GM12891 (cell line): ENCODE data around the gene WDHD1.
"Not testable (repeated sequence)": the region's sequence is repeated elsewhere in the genome, so short reads cannot be mapped to it uniquely, and the experiment has no call there.

ENCODE experiments used
- DNase-seq: peaks from one replicate; pipeline ENCODE4 v3.0.0; 2011; ENCODE audit warnings: low spot score; ENCODE audit not compliant: insufficient read length
- FAIRE-seq: peaks from 2 replicates; lab custom pipeline; 2011; peaks lifted over from hg19 to GRCh38; lab: Jason Lieb, UNC
- PAX5 ChIP-seq: IDR thresholded peaks from 2 replicates; pipeline ENCODE4 v1.6.1; 2011; ENCODE audit warnings: low read length, moderate library complexity, mild to moderate bottlenecking; ENCODE audit not compliant: insufficient read depth, severe bottlenecking
- POLR2A ChIP-seq: IDR thresholded peaks from 2 replicates; pipeline ENCODE4 v1.6.1; 2011; ENCODE audit warnings: low read depth, low read length, control low read depth
- POLR2AphosphoS5 ChIP-seq: IDR thresholded peaks from 2 replicates; pipeline ENCODE4 v1.6.1; 2011; ENCODE audit warnings: low read depth, low read length, control low read depth
- POU2F2 ChIP-seq: IDR thresholded peaks from 2 replicates; pipeline ENCODE4 v1.6.1; 2011; ENCODE audit warnings: low read depth, mild to moderate bottlenecking, control low read depth, low read length, moderate library complexity
- SPI1 ChIP-seq: IDR thresholded peaks from 2 replicates; pipeline ENCODE4 v1.6.1; 2011; ENCODE audit warnings: low read depth, low read length, control low read depth
- TAF1 ChIP-seq: IDR thresholded peaks from 2 replicates; pipeline ENCODE4 v1.6.1; 2011; ENCODE audit warnings: low read depth, low read length, control low read depth

Gene WDHD1

DNA sequence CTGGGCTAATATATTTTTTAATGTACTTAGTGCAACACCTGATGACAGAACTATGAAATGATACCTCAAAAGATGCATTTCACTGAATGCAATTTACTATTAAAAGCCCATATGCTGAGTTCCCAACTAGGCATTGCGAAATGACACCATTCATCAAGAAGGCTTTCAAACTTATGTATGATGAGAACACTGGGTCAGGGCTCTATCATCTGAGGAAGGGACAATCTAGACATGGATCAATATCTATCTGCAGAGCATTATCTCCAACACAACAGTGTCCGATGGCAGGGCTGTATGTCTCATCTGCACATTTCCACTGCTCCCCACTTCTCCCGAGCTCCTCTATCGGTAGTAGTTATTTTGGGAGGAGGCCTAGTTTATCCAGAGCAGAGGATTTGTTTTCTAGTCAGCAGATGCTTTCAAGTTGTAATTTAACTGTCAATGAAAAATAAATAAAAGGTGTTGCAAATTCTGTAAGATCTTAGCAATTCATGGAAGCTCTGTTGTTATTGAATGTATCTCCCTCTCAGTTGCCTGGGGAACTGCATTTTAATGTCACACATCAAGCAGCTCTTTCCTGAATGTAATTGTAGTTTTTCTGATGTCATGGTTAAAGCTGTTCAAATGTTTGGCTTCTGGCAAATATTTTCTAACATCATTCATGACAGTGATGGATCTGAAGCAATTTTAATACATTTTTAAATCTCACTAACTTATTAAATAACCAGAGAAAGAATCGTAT is 116.9 kb downstream of the WDHD1 start:
- DNase-seq (no peak), FAIRE-seq (no peak)
- TF ChIP-seq POU2F2 (no peak), TAF1 (no peak), POLR2A (no peak), POLR2AphosphoS5 (no peak), SPI1 (no peak), PAX5 (no peak)

DNA sequence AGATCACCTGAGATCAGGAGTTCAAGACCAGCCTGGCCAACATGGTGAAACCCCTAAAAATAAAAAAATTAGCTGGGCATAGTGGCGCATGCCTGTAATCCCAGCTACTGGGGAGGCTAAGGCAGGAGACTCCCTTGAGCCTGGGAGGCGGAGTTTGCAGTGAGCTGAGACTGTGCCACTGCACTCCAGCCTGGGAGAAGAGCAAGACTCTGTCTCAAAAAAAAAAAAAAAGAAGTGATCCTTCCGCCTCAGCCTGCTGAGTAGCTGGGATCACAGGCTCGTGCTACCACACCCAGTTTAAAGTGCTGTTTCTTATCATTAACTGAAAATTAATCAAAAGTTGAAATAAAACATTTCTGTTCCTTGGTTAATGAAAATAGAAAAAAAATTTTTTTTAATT is 117.9 kb downstream of the WDHD1 start:
- not testable (repeated sequence) for DNase-seq, FAIRE-seq

DNA sequence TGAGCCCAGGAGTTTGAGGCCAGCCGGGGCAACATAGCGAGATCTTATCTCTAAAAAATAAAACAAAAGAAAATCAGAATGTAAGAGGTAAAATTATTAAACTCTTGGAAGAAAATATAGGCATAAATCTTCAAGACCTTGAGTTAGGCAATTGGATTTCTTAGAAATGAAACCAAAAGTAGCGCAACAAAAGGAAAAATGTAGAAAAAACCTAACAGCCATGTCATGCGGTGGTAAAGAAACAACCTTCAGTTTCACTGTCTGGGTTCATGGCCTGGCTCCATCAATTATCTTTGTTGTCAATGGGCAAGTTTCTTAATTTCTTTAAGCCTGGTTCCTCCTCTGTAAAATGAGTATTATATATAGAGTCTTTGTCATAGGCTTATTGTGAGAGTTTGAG is 118.7 kb downstream of the WDHD1 start:
- no peak for TF ChIP-seq SPI1
- no peak for TF ChIP-seq POLR2A
- no peak for TF ChIP-seq POU2F2
- TF ChIP-seq PAX5: no peak
- no peak for TF ChIP-seq POLR2AphosphoS5
- no peak for TF ChIP-seq TAF1
- FAIRE-seq (no peak), DNase-seq (no peak)

DNA sequence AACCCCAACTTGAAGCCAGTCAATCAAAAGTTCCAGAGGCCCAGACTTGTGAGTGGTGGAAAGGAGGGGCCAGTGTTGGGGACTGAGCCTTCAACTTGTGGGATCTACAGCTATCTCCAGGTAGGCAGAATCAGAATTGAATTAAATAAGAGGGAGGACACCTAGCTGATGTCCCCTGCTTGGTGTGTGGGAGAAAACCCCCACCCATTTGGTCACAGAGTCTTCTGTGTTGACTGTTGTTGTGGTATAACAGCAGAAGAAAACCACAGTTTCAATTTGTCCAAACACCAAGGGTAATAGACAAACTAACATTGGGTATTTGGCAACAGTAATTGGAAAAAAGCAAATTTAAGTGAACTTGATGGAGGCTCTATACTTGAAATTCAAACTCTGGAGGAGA is 120.8 kb downstream of the WDHD1 start:
- FAIRE-seq: no peak
- DNase-seq: no peak
- TF ChIP-seq SPI1 (no peak), TAF1 (no peak), POLR2AphosphoS5 (no peak), POLR2A (no peak), POU2F2 (no peak)

- peak; percentile 67 for DNase-seq
- TF ChIP-seq PAX5: no peak
- peak; percentile 59; the same call in 1 of the 2 replicates for TF ChIP-seq TAF1
- peak; percentile 68 for TF ChIP-seq POU2F2
- TF ChIP-seq SPI1: no peak
- TF ChIP-seq POLR2A: peak; percentile 97
- peak; percentile 94 for TF ChIP-seq POLR2AphosphoS5
- FAIRE-seq: peak; percentile 94
These were observed 124.1 kb downstream of the WDHD1 start, which contains the start of gene GCH1 for GRCh38 chr14:54902521-54903420. GCH1 (minus strand) TSS chr14:54902826; CDS start chr14:54902663, 163 bp downstream.

DNA sequence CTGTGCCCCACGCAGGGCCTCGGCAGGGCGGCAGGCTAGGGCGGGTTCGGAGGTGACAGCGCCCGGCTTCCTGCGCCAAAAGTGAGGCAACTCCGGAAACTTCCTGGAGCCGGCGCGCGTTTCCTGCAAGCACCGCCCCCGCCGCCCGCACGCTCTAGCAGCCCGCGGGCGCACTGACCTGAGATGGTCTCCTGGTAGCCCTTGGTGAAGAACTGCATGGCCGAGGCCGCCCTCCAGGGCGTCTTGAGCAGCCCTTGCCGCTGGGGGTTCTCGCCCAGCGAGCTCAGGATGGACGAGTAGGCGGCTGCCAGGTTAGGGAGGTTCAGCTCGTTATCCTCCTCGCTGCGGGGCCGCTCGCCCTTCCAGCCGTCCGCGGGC is 124.8 kb downstream of the WDHD1 start:
- FAIRE-seq: peak; percentile 82

DNA sequence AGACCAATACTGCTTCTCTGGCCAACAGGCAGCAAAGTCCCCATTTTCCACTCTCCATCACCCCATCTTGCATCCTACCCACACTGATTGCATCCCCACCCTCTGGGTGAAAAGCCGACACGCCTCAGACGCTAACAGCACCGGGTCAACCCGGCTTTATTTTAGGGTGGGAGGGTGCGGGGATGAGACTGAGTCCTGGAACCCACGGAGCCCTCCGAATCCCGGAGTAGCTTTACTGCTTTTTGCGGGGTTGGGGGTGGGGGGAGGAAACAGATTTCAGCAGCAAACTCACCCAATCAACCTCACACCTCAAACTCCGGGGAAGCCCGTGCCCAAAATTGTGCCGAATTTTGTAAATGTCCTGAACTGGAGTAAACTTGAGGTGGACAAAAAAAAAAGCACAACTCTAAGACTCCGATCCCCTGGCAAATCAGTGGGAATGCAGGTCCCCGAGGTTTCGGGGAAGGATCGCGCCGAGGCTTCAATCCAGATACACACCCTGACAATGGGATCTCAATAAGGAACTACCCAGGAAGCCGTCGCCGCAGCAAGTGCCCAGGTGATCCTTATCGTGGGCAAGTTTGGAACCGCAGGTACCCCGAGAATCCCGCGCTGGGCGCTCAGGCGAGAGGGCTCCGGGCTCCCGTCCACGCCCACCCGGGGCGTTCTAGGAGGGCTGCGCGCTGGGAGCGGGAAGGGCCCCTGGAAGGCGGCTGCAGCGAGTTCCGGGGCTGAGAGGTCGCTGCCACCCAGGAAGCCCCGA is 125.3 kb downstream of the WDHD1 start:
- no peak for TF ChIP-seq POLR2AphosphoS5
- no peak for TF ChIP-seq POU2F2
- no peak for TF ChIP-seq SPI1
- no peak for TF ChIP-seq TAF1
- FAIRE-seq: peak; percentile 66
- no peak for DNase-seq

More for the DNA sequence above, 124.8 kb downstream of the WDHD1 start:
- TF ChIP-seq SPI1 (no peak), PAX5 (no peak), TAF1 (no peak), POU2F2 (no peak), POLR2A (no peak), POLR2AphosphoS5 (no peak)
- DNase-seq: peak; percentile 35

GRCh38 chr14:54899573-54899972 is 127.3 kb downstream of the WDHD1 start:
- DNase-seq: no peak
- no peak for FAIRE-seq
- TF ChIP-seq SPI1: no peak
- no peak for TF ChIP-seq PAX5

DNA sequence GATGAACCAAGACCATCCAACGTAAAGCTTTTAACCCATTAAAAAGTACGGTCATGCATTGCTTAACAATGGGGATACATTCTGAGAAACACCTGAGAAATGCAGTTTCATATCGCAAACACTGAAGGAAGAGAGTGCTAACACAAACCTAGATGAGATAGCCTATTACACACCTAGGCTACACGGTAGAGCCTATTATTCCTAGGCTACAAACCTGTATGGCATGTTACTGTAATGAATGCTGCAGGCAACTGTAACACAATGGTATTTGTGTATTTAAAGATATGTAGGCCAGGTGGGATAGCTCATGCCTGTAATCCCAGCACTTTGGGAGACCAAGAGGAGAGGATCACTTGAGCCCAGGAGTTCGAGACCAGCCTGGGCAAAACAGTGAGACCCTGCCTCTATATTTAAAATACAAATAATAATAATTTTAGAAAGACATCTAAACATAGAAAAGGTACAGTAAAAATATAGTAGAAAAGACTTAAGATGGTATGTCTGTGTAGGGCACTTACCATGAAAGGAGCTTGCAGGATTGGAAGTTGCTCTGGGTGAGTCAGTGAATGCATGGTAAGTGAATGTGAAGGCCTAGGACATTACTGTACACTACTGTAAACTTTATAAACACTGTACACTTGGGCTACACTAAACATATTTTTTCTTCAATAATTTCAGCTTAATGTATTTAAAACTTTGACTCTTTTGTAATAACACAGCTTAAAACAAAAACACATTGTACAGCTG is 128.9 kb downstream of the WDHD1 start:
- FAIRE-seq: peak; percentile 33
- DNase-seq: not testable (repeated sequence)

DNA sequence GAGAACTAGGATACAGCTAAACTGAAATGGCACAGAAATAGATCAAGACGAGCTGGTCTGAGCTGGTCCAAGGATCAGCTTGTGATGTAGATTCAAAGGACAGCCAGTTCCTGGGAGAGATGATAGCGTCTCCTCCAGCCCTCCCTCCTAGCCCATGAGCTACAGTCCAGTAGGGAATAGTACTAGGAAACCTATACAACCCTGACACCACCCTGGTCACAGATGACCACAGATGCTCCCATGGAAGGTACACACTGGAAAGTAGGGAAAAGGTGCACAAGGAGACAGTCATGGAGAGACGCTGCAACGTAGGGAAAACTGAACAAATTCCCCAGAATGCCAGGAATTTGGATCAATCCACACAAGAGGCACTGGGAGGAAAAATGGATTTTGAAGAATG is 131.2 kb downstream of the WDHD1 start:
- DNase-seq (no peak), FAIRE-seq (no peak)
- TF ChIP-seq PAX5: no peak
- no peak for TF ChIP-seq POLR2A
